Nephron progenitor cell (in vitro differentiated cells): ENCODE measurements around the gene SEMA3B.

ENCODE experiments used
- DNase-seq: peaks from one replicate; pipeline ENCODE4 v3.0.0; 2021
- H3K27ac Mint-ChIP-seq: 2 replicates; pipeline ENCODE4 v1.8.0; 2021; ENCODE audit warnings: mild to moderate bottlenecking, moderate library complexity, mixed read lengths
- H3K27me3 Mint-ChIP-seq: 2 replicates; pipeline ENCODE4 v1.8.0; 2021; ENCODE audit warnings: mild to moderate bottlenecking, low read depth, mixed read lengths; ENCODE audit not compliant: poor library complexity
- H3K36me3 Mint-ChIP-seq: 2 replicates; pipeline ENCODE4 v1.8.0; 2021; ENCODE audit warnings: low read depth, mixed read lengths
- H3K4me1 Mint-ChIP-seq: 2 replicates; pipeline ENCODE4 v1.8.0; 2021; ENCODE audit warnings: mixed read lengths
- H3K4me3 Mint-ChIP-seq: 2 replicates; pipeline ENCODE4 v1.8.0; 2021; ENCODE audit warnings: mild to moderate bottlenecking, moderate library complexity, mixed read lengths
- H3K9me3 Mint-ChIP-seq: 2 replicates; pipeline ENCODE4 v1.8.0; 2021; ENCODE audit warnings: mild to moderate bottlenecking, moderate library complexity, mixed read lengths
- CTCF ChIP-seq: fragments of 200-600 bp; sonication (generic); IDR thresholded peaks from 2 replicates; pipeline ENCODE4 v1.5.0; 2021; ENCODE audit warnings: antibody characterized with exemption

SEMA3B gene

GRCh38 chr3:50262778-50263177 is 6.2 kb upstream of the SEMA3B start:
- DNase-seq, result no peak
- Mint-ChIP-seq H3K27me3 (peaks cover 2% of the 10 kb centered on the region), H3K27ac (peak overlapping the region; percentile 88), H3K36me3 (no peaks in the 10 kb centered on the region), H3K9me3 (no peaks in the 10 kb centered on the region), H3K4me3 (no peak overlapping the region), H3K4me1 (peaks cover 80% of the 10 kb centered on the region)
- no peak for TF ChIP-seq CTCF

- Mint-ChIP-seq H3K27ac (peak overlapping the region; percentile 98), H3K36me3 (no peaks in the 10 kb centered on the region), H3K27me3 (peaks cover 2% of the 10 kb centered on the region), H3K4me1 (peaks cover 80% of the 10 kb centered on the region), H3K9me3 (no peaks in the 10 kb centered on the region), H3K4me3 (no peak overlapping the region)
- TF ChIP-seq CTCF, result no peak
- no peak for DNase-seq
These were observed 5.2 kb upstream of the SEMA3B start for GRCh38 chr3:50263478-50264382.

- no peak overlapping the region for H3K4me3 Mint-ChIP-seq
- TF ChIP-seq CTCF, result no peak
- no peaks in the 10 kb centered on the region for H3K9me3 Mint-ChIP-seq
- H3K4me1 Mint-ChIP-seq, result peaks cover 80% of the 10 kb centered on the region
- DNase-seq, result peak; percentile 90
- H3K27ac Mint-ChIP-seq, result peak overlapping the region; percentile 98
- H3K36me3 Mint-ChIP-seq, result no peaks in the 10 kb centered on the region
- peaks cover 2% of the 10 kb centered on the region for H3K27me3 Mint-ChIP-seq
These were observed 4.5 kb upstream of the SEMA3B start for GRCh38 chr3:50264383-50264963.

- Mint-ChIP-seq H3K36me3 (no peaks in the 10 kb centered on the region), H3K4me3 (no peak overlapping the region), H3K4me1 (peaks cover 83% of the 10 kb centered on the region), H3K27me3 (peaks cover 2% of the 10 kb centered on the region), H3K27ac (peak overlapping the region; percentile 96), H3K9me3 (no peaks in the 10 kb centered on the region)
- no peak for TF ChIP-seq CTCF
- DNase-seq, result no peak
These were observed 3.9 kb upstream of the SEMA3B start for GRCh38 chr3:50264964-50265485.

- Mint-ChIP-seq H3K4me3 (no peak overlapping the region), H3K27ac (peak overlapping the region; percentile 91), H3K27me3 (peaks cover 2% of the 10 kb centered on the region), H3K4me1 (peaks cover 85% of the 10 kb centered on the region), H3K36me3 (no peaks in the 10 kb centered on the region), H3K9me3 (no peaks in the 10 kb centered on the region)
- DNase-seq, result no peak
- no peak for TF ChIP-seq CTCF
These were observed 3.4 kb upstream of the SEMA3B start for GRCh38 chr3:50265571-50265970.
